SH-SY5Y (cell line): ENCODE results near the gene PMM2.

Source experiments
- GATA2 ChIP-seq: IDR thresholded peaks from 2 replicates; pipeline ENCODE4 v1.6.1; 2011; ENCODE audit warnings: mild to moderate bottlenecking, low read depth, low read length
- GATA3 ChIP-seq: IDR thresholded peaks from 2 replicates; pipeline ENCODE4 v1.6.1; 2011; ENCODE audit warnings: low read depth, mild to moderate bottlenecking, low read length, moderate library complexity

DNA sequence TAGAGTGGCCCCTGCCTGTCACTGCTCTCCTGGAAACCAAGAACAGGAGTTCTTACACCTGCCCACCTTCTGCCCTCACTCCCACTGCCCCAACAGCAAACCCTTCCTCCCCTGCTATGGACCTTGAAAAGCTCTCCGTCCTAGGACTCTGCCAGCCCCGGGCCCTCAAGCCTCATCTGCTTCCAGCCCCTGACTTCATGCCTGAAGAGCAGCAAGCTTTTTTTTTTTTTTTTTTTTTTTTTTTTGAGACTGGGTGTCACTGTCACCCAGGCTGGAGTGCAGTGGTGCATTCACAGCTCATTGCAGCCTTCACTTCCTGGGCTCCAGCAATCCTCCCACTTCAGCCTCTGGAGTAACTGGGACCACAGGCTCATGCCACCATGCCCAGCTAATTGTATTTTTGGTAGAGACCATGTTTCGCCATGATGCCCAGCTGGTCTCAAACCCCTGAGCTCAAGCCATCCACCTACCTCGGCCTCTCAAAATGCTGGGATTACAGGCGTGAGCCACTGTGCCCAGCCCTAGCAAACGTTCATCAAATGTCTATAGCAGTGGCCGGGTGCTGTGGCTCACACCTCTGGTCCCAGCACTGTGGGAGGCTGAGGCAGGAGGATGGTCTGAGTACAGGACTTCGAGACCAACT lies 54.2 kb downstream of the PMM2 start:
- TF ChIP-seq GATA2 (no peak), GATA3 (no peak)
